ENCODE measurements around the gene RNASE12.

GRCh38 chr14:20608383-20609110 lies 17.4 kb upstream of the RNASE12 start:
- TF ChIP-seq CTCF (IDR thresholded peaks at IDR 0.05; ENCODE audit: extremely low read depth in 1 of 2, insufficient read depth in 1 of 2, low read depth in 1 of 2, low read length in 2 of 2) (no peak), POLR2A (IDR thresholded peaks at IDR 0.05; ENCODE audit: low read depth, low read length) (no peak), EZH2 (IDR thresholded peaks at IDR 0.05; ENCODE audit: borderline replicate concordance, low read depth, low read length, severe bottlenecking) (no peak), MAX (IDR thresholded peaks at IDR 0.05; ENCODE audit: insufficient read depth, insufficient read length) (no peak), POLR2AphosphoS5 (IDR thresholded peaks at IDR 0.05; ENCODE audit: insufficient read depth, low read depth, low read length) (no peak), FOS (IDR thresholded peaks at IDR 0.05; ENCODE audit: borderline replicate concordance, insufficient read depth, low read length) (no peak), MYC (IDR thresholded peaks at IDR 0.05; ENCODE audit: low read depth, low read length) (no peak), JUN (IDR thresholded peaks at IDR 0.05; ENCODE audit: borderline replicate concordance, insufficient read depth, insufficient read length, low read depth) (no peak), GATA2 (IDR thresholded peaks at IDR 0.05; ENCODE audit: insufficient read depth, insufficient read length, low read depth, low read length) (no peak)
